PFSK-1 (cell line): Measurements from ENCODE around the gene RPS6KA2.

Source experiments
- POLR2AphosphoS5 ChIP-seq: IDR thresholded peaks from 2 replicates; pipeline ENCODE4 v1.6.1; 2012; ENCODE audit warnings: low read depth, mild to moderate bottlenecking, control low read depth, low read length, moderate library complexity
- SIN3A ChIP-seq: IDR thresholded peaks from 2 replicates; pipeline ENCODE4 v1.6.1; 2012; ENCODE audit warnings: mild to moderate bottlenecking, low read length, moderate library complexity, borderline replicate concordance; ENCODE audit not compliant: insufficient read depth
- TF ChIP-seq, protein P1 (sequence below), 2 experiments: IDR thresholded peaks; 2 replicates each; pipeline versions ENCODE4 v1.6.1 to v1.8.0; 2011 to 2012; ENCODE audit warnings: low read depth in 2 of 2, low read length in 2 of 2, control low read depth in 1 of 2, inconsistent platforms in 1 of 2, mild to moderate bottlenecking in 1 of 2, moderate library complexity in 1 of 2; ENCODE audit not compliant: insufficient read depth in 1 of 2

DNA sequence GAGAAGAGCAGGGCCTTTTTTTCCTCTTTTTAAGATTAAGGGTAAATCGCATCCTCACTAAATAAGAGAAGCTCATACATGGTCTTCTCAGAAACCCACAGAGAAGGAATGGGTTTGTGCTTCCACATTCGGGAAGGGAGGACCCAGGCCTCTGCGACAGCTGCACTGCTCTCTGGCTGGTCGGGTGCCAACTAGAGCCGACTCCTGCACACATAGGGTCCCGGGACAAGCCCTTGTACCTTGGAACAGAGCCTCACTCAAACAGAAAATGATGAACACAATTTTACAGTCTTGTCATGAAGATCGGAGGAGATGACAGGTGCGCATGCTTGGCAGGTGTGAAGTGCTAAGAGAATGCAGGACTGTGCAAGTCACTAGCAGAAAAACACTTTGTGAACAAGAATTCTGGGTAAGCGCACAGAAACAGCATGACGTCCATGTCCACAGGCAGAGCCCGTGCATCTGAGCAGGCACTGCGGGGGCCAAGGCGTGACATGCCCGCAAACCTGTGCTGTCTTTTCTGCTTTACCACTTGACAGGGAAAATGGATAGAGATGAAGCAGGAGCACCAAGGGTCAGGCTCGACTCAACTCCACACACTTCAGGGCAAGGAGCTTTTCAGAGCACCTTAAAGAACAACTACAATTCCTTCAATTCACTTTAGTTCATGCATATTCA, 143.3 kb downstream of the RPS6KA2 start:
- TF ChIP-seq POLR2AphosphoS5, result no peak
- TF ChIP-seq SIN3A, result no peak
- TF ChIP-seq, protein P1, sequence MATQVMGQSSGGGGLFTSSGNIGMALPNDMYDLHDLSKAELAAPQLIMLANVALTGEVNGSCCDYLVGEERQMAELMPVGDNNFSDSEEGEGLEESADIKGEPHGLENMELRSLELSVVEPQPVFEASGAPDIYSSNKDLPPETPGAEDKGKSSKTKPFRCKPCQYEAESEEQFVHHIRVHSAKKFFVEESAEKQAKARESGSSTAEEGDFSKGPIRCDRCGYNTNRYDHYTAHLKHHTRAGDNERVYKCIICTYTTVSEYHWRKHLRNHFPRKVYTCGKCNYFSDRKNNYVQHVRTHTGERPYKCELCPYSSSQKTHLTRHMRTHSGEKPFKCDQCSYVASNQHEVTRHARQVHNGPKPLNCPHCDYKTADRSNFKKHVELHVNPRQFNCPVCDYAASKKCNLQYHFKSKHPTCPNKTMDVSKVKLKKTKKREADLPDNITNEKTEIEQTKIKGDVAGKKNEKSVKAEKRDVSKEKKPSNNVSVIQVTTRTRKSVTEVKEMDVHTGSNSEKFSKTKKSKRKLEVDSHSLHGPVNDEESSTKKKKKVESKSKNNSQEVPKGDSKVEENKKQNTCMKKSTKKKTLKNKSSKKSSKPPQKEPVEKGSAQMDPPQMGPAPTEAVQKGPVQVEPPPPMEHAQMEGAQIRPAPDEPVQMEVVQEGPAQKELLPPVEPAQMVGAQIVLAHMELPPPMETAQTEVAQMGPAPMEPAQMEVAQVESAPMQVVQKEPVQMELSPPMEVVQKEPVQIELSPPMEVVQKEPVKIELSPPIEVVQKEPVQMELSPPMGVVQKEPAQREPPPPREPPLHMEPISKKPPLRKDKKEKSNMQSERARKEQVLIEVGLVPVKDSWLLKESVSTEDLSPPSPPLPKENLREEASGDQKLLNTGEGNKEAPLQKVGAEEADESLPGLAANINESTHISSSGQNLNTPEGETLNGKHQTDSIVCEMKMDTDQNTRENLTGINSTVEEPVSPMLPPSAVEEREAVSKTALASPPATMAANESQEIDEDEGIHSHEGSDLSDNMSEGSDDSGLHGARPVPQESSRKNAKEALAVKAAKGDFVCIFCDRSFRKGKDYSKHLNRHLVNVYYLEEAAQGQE (IDR thresholded peaks at IDR 0.05; ENCODE audit: insufficient read depth in 1 of 2, low read depth in 2 of 2, low read length in 2 of 2), result no peak
